Lower leg skin (tissue), 3 donors: ENCODE data around the gene CRTAP.

Source experiments
- POLR2A ChIP-seq, 2 donors: fragments of 450-650 bp; IDR thresholded peaks; one replicate each; pipeline ENCODE4 v1.6.1; 2016 to 2017; ENCODE audit warnings: antibody characterized with exemption in 2 of 2, mild to moderate bottlenecking in 1 of 2, moderate library complexity in 1 of 2
- TF ChIP-seq, protein P1 (sequence below), 3 donors: fragments of 450-650 bp; IDR thresholded peaks; one replicate each; pipeline ENCODE4 v1.5.1; 2016; ENCODE audit warnings: antibody characterized with exemption in 3 of 3, mild to moderate bottlenecking in 3 of 3, moderate library complexity in 2 of 3

DNA sequence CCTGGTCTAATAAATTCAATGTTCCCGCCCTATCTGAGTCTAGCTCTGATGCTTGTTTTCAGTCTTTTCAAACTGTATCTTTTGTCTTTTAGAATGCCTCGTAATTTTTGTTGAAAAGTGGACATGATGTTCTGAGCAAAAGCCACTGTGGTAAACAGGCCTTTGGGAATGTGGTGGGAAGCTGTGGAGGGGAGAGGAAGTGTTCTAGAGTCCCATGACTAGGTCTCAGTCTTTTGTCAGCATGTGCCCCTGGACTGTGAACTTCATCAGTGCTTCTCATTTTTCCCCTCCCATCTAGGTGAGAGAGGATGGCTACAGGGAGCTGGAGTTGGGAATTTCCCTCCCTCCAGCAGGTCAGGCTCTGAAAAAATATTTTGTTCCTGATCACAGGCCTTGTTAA is 71.0 kb downstream of the CRTAP start:
- TF ChIP-seq, protein P1, sequence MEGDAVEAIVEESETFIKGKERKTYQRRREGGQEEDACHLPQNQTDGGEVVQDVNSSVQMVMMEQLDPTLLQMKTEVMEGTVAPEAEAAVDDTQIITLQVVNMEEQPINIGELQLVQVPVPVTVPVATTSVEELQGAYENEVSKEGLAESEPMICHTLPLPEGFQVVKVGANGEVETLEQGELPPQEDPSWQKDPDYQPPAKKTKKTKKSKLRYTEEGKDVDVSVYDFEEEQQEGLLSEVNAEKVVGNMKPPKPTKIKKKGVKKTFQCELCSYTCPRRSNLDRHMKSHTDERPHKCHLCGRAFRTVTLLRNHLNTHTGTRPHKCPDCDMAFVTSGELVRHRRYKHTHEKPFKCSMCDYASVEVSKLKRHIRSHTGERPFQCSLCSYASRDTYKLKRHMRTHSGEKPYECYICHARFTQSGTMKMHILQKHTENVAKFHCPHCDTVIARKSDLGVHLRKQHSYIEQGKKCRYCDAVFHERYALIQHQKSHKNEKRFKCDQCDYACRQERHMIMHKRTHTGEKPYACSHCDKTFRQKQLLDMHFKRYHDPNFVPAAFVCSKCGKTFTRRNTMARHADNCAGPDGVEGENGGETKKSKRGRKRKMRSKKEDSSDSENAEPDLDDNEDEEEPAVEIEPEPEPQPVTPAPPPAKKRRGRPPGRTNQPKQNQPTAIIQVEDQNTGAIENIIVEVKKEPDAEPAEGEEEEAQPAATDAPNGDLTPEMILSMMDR (IDR thresholded peaks at IDR 0.05) = no peak
- TF ChIP-seq POLR2A (IDR thresholded peaks at IDR 0.05) = no peak
